ENCODE data around the gene KRT81.
"Not testable (repeated sequence)": the region's sequence is repeated elsewhere in the genome, so short reads cannot be mapped to it uniquely, and the experiment has no call there.

GRCh38 chr12:52290483-52291134, 725 bp downstream of the KRT81 start:
- not testable (repeated sequence) for TF ChIP-seq CTCF (IDR thresholded peaks at IDR 0.05; ENCODE audit: low read depth, low read length, poor library complexity, severe bottlenecking); EZH2phosphoT487 (IDR thresholded peaks at IDR 0.05; ENCODE audit: borderline replicate concordance, low read length)

All from DOHH2 (cell line).